Measurements from ENCODE around the gene ZBTB47. TPM values are rescaled to one million over a fixed set of nuclear protein-coding genes. Genes with fewer than 3 reads are reported as not detected.
A peak's percentile ranks its signal among the peaks of the same experiment; 100 is the strongest.

ZBTB47 gene
- total RNA-seq, 1 donor: 41.3 TPM

DNA sequence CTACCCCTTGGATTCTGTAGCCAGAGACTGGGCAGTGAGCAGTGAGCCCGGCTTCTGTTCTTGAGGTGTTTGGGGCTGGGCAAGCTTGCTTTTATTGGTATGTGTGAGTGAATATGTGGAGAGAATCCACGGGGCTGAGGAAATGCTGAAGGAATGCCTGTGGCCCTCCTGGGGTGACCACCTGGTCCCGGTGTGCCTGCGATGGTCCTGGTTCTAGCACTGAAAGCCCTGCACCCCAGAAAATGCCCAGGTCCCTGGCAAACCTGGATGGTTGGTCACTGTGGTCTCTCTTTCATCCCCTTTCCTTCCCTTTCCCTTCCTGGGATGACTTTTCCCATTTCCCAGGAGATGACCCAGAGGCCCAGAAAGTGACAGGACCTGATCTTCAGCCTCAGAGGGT is 4.2 kb downstream of the ZBTB47 start:
- no peaks in the 10 kb centered on the region for H3K9me3 ChIP-seq (ENCODE audit: low read depth, low read length)
- peak; percentile 73 for DNase-seq (ENCODE audit: insufficient read length, low spot score, missing footprints)
- no peaks in the 10 kb centered on the region for H3K27me3 ChIP-seq (ENCODE audit: insufficient read depth, low read length)
- H3K4me2 ChIP-seq (ENCODE audit: insufficient read depth, low read length): no peak overlapping the region
- peaks cover 40% of the 10 kb centered on the region for H3K79me2 ChIP-seq (ENCODE audit: insufficient read depth, low read length)
- H4K20me1 ChIP-seq (ENCODE audit: insufficient read depth, low read length): peaks cover 55% of the 10 kb centered on the region
- H3K27ac ChIP-seq (ENCODE audit: low read depth, low read length): no peak overlapping the region
- H3K4me1 ChIP-seq (ENCODE audit: insufficient read depth, low read length): peaks cover 38% of the 10 kb centered on the region
- TF ChIP-seq, protein P1, sequence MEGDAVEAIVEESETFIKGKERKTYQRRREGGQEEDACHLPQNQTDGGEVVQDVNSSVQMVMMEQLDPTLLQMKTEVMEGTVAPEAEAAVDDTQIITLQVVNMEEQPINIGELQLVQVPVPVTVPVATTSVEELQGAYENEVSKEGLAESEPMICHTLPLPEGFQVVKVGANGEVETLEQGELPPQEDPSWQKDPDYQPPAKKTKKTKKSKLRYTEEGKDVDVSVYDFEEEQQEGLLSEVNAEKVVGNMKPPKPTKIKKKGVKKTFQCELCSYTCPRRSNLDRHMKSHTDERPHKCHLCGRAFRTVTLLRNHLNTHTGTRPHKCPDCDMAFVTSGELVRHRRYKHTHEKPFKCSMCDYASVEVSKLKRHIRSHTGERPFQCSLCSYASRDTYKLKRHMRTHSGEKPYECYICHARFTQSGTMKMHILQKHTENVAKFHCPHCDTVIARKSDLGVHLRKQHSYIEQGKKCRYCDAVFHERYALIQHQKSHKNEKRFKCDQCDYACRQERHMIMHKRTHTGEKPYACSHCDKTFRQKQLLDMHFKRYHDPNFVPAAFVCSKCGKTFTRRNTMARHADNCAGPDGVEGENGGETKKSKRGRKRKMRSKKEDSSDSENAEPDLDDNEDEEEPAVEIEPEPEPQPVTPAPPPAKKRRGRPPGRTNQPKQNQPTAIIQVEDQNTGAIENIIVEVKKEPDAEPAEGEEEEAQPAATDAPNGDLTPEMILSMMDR (IDR thresholded peaks at IDR 0.05; ENCODE audit: extremely low read depth, low read depth, low read length): no peak
- H3K4me3 ChIP-seq (ENCODE audit: insufficient read depth, low read length): no peak overlapping the region
- H3K36me3 ChIP-seq (ENCODE audit: insufficient read depth, low read length): peaks cover 16% of the 10 kb centered on the region
- no peak overlapping the region for H2AFZ ChIP-seq (ENCODE audit: low read length)

DNA sequence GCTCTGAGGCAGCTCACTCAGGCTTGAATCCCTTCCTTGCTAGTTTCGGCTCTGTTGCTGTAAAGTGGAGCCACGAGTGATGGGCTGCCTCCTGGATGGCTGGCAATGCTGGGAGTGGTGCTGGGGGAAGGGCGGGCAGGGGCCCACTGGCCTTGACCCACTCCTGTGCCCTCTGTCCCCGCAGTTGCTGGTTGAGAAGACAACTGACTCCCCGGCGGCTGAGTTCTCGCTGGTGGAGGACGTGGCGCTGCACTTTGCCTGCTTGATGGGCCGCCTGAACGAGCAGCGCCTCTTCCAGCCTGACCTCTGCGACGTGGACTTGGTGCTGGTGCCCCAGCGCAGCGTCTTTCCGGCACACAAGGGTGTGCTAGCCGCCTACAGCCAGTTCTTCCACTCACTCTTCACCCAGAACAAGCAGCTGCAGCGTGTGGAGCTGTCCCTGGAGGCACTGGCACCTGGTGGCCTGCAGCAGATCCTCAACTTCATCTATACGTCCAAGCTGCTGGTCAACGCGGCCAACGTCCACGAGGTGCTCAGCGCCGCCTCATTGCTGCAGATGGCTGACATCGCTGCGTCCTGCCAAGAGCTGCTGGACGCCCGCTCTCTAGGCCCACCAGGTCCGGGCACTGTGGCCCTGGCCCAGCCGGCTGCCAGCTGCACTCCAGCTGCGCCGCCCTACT is 4.7 kb downstream of the ZBTB47 start:
- H3K4me2 ChIP-seq (ENCODE audit: insufficient read depth, low read length): no peak overlapping the region
- H3K4me1 ChIP-seq (ENCODE audit: insufficient read depth, low read length): peaks cover 32% of the 10 kb centered on the region
- H4K20me1 ChIP-seq (ENCODE audit: insufficient read depth, low read length): peaks cover 55% of the 10 kb centered on the region
- H3K79me2 ChIP-seq (ENCODE audit: insufficient read depth, low read length): peaks cover 38% of the 10 kb centered on the region
- no peak overlapping the region for H2AFZ ChIP-seq (ENCODE audit: low read length)
- DNase-seq (ENCODE audit: insufficient read length, low spot score, missing footprints): peak; percentile 66
- no peak overlapping the region for H3K27ac ChIP-seq (ENCODE audit: low read depth, low read length)
- no peak overlapping the region for H3K4me3 ChIP-seq (ENCODE audit: insufficient read depth, low read length)
- H3K27me3 ChIP-seq (ENCODE audit: insufficient read depth, low read length): no peaks in the 10 kb centered on the region
- peaks cover 16% of the 10 kb centered on the region for H3K36me3 ChIP-seq (ENCODE audit: insufficient read depth, low read length)
- TF ChIP-seq, protein P1 (IDR thresholded peaks at IDR 0.05; ENCODE audit: extremely low read depth, low read depth, low read length): no peak
- no peaks in the 10 kb centered on the region for H3K9me3 ChIP-seq (ENCODE audit: low read depth, low read length)

DNA sequence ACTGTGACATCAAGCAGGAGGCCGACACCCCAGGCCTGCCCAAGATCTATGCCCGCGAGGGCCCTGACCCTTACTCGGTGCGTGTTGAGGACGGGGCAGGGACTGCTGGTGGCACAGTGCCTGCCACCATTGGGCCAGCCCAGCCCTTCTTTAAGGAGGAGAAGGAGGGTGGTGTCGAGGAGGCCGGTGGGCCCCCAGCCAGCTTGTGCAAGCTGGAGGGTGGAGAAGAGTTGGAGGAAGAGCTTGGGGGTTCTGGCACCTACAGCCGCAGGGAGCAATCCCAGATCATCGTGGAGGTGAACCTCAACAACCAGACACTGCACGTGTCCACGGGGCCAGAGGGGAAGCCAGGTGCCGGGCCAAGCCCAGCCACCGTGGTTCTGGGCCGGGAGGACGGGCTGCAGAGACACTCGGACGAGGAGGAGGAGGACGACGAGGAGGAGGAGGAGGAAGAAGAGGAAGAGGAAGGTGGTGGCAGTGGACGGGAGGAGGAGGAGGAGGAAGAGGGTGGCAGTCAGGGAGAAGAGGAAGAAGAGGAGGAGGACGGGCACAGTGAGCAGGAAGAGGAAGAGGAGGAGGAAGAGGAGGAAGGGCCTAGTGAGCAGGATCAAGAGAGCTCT is 5.4 kb downstream of the ZBTB47 start:
- Histone ChIP-seq H3K4me1 (ENCODE audit: insufficient read depth, low read length) (peaks cover 27% of the 10 kb centered on the region), H3K4me3 (ENCODE audit: insufficient read depth, low read length) (no peak overlapping the region), H3K27ac (ENCODE audit: low read depth, low read length) (no peak overlapping the region), H3K27me3 (ENCODE audit: insufficient read depth, low read length) (no peaks in the 10 kb centered on the region), H2AFZ (ENCODE audit: low read length) (no peak overlapping the region), H4K20me1 (ENCODE audit: insufficient read depth, low read length) (peaks cover 55% of the 10 kb centered on the region), H3K36me3 (ENCODE audit: insufficient read depth, low read length) (peaks cover 19% of the 10 kb centered on the region), H3K9me3 (ENCODE audit: low read depth, low read length) (no peaks in the 10 kb centered on the region), H3K4me2 (ENCODE audit: insufficient read depth, low read length) (no peak overlapping the region), H3K79me2 (ENCODE audit: insufficient read depth, low read length) (peaks cover 32% of the 10 kb centered on the region)
- TF ChIP-seq, protein P1 (IDR thresholded peaks at IDR 0.05; ENCODE audit: extremely low read depth, low read depth, low read length): no peak
- no peak for DNase-seq (ENCODE audit: insufficient read length, low spot score, missing footprints)

DNA sequence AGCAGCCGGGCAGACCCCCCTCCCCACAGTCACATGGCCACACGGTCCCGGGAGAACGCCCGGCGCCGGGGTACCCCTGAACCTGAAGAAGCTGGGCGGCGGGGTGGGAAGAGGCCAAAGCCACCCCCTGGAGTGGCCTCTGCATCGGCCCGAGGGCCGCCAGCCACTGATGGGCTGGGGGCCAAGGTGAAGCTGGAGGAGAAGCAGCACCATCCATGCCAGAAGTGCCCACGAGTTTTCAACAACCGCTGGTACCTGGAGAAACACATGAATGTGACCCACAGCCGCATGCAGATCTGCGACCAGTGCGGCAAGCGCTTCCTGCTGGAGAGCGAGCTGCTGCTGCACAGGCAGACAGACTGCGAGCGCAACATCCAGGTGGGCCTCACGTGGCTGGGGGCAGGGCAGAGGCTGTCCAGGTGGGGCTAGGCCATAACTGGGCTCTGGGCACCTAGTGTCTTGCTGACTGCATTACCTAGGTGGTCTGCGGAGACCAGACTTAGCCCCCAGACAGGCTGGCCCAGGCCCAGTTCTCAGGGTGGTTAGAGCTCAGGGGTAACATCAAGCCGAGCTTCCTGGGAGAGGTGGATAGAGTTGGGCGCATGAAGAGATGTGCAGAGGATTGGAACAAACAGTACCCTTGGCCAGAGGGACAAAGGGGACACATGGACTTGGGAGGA is 6.1 kb downstream of the ZBTB47 start:
- H3K27me3 ChIP-seq (ENCODE audit: insufficient read depth, low read length): no peaks in the 10 kb centered on the region
- H3K9me3 ChIP-seq (ENCODE audit: low read depth, low read length): no peaks in the 10 kb centered on the region
- peaks cover 27% of the 10 kb centered on the region for H3K4me1 ChIP-seq (ENCODE audit: insufficient read depth, low read length)
- H3K4me3 ChIP-seq (ENCODE audit: insufficient read depth, low read length): no peak overlapping the region
- H3K79me2 ChIP-seq (ENCODE audit: insufficient read depth, low read length): peaks cover 28% of the 10 kb centered on the region
- no peak overlapping the region for H2AFZ ChIP-seq (ENCODE audit: low read length)
- TF ChIP-seq, protein P1 (IDR thresholded peaks at IDR 0.05; ENCODE audit: extremely low read depth, low read depth, low read length): no peak
- no peak overlapping the region for H3K4me2 ChIP-seq (ENCODE audit: insufficient read depth, low read length)
- H3K27ac ChIP-seq (ENCODE audit: low read depth, low read length): no peak overlapping the region
- H3K36me3 ChIP-seq (ENCODE audit: insufficient read depth, low read length): peaks cover 20% of the 10 kb centered on the region
- DNase-seq (ENCODE audit: insufficient read length, low spot score, missing footprints): peak; percentile 85
- peaks cover 55% of the 10 kb centered on the region for H4K20me1 ChIP-seq (ENCODE audit: insufficient read depth, low read length)
